HG03521 (cell line): Measurements from ENCODE around the gene GIN1.

ENCODE experiments used
- ATAC-seq: cut with Tn5 transposase; IDR thresholded peaks from one replicate; pipeline ENCODE4 v1.9.1; 2021; ENCODE audit warnings: mild to moderate bottlenecking, moderate library complexity; ENCODE audit not compliant: unreplicated experiment

GIN1 gene

DNA sequence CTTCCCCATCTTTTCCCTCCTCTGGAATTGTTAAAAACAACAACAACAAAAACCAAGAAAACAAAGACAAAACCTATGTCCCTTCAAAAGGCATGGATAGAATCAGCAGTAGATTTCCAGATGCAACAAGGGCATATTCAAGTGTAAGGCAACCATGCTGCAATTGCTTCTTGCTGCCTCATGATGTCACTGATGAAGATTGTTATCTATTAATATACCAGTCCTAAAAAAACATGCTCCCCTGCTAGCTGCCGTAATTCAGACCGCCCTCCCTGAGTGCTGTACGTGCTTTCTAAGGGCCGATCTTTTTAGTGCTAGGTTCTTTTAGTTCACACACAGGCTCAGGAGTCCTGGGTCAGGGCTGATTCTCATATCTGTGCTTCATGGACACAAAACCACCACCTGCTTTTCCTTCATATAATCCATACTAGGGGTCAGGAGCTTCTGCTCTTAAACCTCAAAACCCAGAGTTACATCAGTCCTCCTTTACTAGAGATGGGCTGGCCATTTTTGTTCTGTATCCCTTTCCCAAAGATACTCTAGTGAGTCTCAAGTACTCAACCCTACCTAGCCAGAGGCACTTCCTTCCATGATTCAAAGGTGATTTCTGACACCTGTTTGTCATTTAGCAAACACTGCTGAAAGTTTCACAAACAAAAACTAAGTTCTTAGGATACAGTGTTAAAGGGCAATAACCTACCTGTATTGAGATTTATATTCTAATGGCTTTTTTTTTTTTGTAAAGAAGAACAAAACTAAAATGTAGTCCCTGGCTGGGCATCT is 82.1 kb downstream of the GIN1 start:
- no peak for ATAC-seq

DNA sequence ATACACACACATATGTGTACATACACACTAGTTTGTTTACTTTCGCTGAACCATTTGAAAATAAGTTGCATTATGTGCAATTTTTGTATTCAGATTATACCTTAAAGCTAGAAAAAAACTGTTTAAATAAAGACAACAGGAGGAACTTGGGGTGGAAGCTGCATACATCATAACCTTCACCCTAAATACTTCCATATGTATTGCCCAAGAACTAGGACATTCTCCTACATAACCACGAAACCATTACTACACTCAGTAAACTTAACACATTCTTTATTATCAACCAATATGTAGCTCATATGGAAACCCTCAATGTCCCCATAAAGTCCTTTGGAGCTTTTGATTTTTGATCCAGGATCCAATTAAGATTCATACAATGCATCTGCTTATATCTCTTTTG is 83.3 kb downstream of the GIN1 start:
- no peak for ATAC-seq
